RWPE2 (cell line): Measurements from ENCODE around the gene MAPKAPK2.

Source experiments
- ATAC-seq: fragments of 200-7000 bp; cut with Tn5 transposase; 3 replicates; pipeline ENCODE4 v1.9.1; 2021; ENCODE audit warnings: low read depth
- DNase-seq: peaks from one replicate; pipeline ENCODE4 v3.0.0-alpha.2; 2020; ENCODE audit warnings: low spot score
- H3K27ac ChIP-seq: fragments of 450-650 bp; 2 replicates; pipeline ENCODE4 v1.5.1; 2017; ENCODE audit warnings: mild to moderate bottlenecking; ENCODE audit not compliant: poor library complexity, severe bottlenecking
- H3K27me3 ChIP-seq: fragments of 250-450 bp; sonication (Bioruptor Pico); 2 replicates; pipeline ENCODE4 v1.5.1; 2021; ENCODE audit warnings: mild to moderate bottlenecking, moderate library complexity; ENCODE audit not compliant: insufficient read depth, poor library complexity, severe bottlenecking
- H3K36me3 ChIP-seq: fragments of 250-450 bp; sonication (Bioruptor Pico); 2 replicates; pipeline ENCODE4 v1.5.1; 2020; ENCODE audit warnings: low read depth, mild to moderate bottlenecking, moderate library complexity
- H3K4me1 ChIP-seq: fragments of 250-450 bp; sonication (Bioruptor Pico); 2 replicates; pipeline ENCODE4 v1.5.1; 2021; ENCODE audit warnings: mild to moderate bottlenecking, moderate library complexity; ENCODE audit not compliant: insufficient read depth, poor library complexity, severe bottlenecking
- H3K4me3 ChIP-seq: fragments of 250-450 bp; sonication (Bioruptor Pico); 2 replicates; pipeline ENCODE4 v1.5.1; 2021; ENCODE audit warnings: mild to moderate bottlenecking, moderate library complexity; ENCODE audit not compliant: severe bottlenecking
- H3K9me3 ChIP-seq: fragments of 250-450 bp; sonication (Bioruptor Pico); 2 replicates; pipeline ENCODE4 v1.5.1; 2021; ENCODE audit warnings: mild to moderate bottlenecking, moderate library complexity; ENCODE audit not compliant: severe bottlenecking
- TF ChIP-seq, protein P1 (sequence below): fragments of 450-650 bp; IDR thresholded peaks from one replicate; pipeline ENCODE4 v1.5.1; 2017; ENCODE audit warnings: mild to moderate bottlenecking, moderate library complexity; ENCODE audit not compliant: poor library complexity, severe bottlenecking

The MAPKAPK2 gene

DNA sequence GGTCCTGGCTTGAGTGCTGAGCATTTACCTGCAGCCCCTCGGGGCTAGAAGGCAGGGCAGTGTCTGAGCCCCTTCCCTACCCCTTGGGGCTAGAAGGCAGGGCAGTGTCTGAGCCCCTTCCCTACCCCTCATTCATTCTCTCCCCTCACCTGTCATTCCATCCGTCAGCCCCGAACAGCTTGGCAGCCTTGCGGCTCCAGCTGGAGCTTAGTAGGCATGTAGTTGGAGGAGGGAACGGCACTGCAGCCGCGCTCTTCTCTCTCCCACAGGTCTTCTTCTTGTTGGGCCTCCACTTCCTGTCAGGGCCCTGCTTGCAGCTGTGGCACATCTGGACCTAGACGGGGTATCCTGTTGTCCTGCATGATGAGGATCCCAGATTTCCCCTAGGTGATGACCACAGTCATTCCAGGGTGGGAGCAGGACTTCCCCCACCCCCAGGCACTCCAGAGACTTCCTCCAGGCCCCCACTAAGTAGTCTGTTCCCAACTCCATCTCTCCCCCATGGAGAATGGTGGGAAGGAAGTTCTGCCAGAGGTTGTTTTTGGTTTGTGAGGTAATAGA lies 22.2 kb downstream of the MAPKAPK2 start:
- no peak for ATAC-seq

DNA sequence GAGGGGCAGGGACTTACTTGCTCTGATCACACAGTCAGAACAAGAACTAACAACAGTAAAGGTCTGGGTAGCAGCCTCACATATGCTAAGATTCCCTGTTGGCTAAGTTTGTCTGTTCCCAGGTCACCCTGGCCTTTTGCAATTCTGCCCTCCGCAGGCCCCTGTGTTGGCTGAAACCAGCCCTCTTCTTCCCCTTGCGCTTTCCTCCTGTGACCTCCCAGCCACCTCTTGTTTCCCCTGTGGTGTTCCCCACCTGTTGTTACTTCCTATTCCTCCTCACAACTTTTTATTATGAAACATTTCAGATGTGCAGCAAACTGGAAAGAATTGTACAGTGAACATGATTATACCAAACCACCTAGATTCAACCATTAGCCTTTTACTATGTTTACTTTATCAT lies 23.4 kb downstream of the MAPKAPK2 start:
- ATAC-seq: no peak
- H3K27me3 ChIP-seq: no peaks in the 10 kb centered on the region
- no peak overlapping the region for H3K4me3 ChIP-seq
- DNase-seq: no peak
- H3K27ac ChIP-seq: no peak overlapping the region
- H3K4me1 ChIP-seq: peaks cover 27% of the 10 kb centered on the region
- TF ChIP-seq, protein P1, sequence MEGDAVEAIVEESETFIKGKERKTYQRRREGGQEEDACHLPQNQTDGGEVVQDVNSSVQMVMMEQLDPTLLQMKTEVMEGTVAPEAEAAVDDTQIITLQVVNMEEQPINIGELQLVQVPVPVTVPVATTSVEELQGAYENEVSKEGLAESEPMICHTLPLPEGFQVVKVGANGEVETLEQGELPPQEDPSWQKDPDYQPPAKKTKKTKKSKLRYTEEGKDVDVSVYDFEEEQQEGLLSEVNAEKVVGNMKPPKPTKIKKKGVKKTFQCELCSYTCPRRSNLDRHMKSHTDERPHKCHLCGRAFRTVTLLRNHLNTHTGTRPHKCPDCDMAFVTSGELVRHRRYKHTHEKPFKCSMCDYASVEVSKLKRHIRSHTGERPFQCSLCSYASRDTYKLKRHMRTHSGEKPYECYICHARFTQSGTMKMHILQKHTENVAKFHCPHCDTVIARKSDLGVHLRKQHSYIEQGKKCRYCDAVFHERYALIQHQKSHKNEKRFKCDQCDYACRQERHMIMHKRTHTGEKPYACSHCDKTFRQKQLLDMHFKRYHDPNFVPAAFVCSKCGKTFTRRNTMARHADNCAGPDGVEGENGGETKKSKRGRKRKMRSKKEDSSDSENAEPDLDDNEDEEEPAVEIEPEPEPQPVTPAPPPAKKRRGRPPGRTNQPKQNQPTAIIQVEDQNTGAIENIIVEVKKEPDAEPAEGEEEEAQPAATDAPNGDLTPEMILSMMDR: no peak
- H3K36me3 ChIP-seq: no peaks in the 10 kb centered on the region
- H3K9me3 ChIP-seq: no peaks in the 10 kb centered on the region

More for the DNA sequence above, 22.2 kb downstream of the MAPKAPK2 start:
- H3K27ac ChIP-seq: no peak overlapping the region
- DNase-seq: no peak
- H3K36me3 ChIP-seq: no peaks in the 10 kb centered on the region
- TF ChIP-seq, protein P1: no peak
- H3K27me3 ChIP-seq: no peaks in the 10 kb centered on the region
- H3K4me3 ChIP-seq: no peak overlapping the region
- H3K9me3 ChIP-seq: no peaks in the 10 kb centered on the region
- H3K4me1 ChIP-seq: peaks cover 30% of the 10 kb centered on the region

DNA sequence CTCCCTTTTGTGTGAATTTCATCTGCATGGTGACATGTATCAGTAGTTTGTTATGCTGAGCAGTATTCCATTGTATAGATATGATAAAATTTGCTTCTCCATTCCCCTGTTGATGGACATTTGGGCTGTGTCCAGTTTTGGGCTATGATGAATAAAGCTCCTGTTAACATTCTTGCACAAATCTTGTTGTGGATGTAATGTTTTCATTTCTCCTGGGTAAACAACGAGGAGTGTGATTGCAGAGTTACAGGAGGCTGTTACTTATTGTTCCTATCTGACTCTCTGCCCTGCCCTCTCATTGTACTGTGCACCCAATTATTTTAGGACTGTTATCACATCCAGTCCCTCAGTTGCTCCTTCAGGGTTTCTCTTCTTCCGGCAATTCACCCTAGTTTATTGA lies 24.2 kb downstream of the MAPKAPK2 start:
- H3K27ac ChIP-seq: peak overlapping the region; percentile 64
- no peaks in the 10 kb centered on the region for H3K36me3 ChIP-seq
- no peaks in the 10 kb centered on the region for H3K9me3 ChIP-seq
- TF ChIP-seq, protein P1: no peak
- no peak overlapping the region for H3K4me3 ChIP-seq
- no peak for DNase-seq
- ATAC-seq: no peak
- H3K4me1 ChIP-seq: peaks cover 27% of the 10 kb centered on the region
- no peaks in the 10 kb centered on the region for H3K27me3 ChIP-seq

DNA sequence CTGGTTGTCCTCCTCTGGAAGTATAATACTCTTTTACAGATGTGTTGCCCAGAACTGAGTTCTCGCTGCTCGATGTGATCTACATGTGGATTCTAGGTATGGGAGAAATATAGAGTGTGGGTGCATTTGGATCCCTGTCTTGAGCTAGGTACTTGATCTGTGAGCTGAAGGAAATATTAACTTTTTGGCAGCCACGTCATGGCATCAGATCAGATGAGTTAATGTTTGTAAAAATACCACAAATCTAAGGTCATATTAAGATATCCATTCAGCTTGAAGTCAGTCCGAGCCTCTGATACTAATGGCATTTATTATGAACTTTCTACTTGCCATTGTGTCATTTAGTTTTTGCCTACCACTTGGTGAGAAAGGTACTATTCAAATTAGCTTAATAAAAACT lies 24.6 kb downstream of the MAPKAPK2 start:
- Histone ChIP-seq H3K27me3 (no peaks in the 10 kb centered on the region), H3K36me3 (no peaks in the 10 kb centered on the region), H3K4me3 (no peak overlapping the region), H3K4me1 (peaks cover 31% of the 10 kb centered on the region), H3K9me3 (no peaks in the 10 kb centered on the region), H3K27ac (peak overlapping the region; percentile 64)
- ATAC-seq (no peak), DNase-seq (no peak)
- TF ChIP-seq, protein P1: no peak

DNA sequence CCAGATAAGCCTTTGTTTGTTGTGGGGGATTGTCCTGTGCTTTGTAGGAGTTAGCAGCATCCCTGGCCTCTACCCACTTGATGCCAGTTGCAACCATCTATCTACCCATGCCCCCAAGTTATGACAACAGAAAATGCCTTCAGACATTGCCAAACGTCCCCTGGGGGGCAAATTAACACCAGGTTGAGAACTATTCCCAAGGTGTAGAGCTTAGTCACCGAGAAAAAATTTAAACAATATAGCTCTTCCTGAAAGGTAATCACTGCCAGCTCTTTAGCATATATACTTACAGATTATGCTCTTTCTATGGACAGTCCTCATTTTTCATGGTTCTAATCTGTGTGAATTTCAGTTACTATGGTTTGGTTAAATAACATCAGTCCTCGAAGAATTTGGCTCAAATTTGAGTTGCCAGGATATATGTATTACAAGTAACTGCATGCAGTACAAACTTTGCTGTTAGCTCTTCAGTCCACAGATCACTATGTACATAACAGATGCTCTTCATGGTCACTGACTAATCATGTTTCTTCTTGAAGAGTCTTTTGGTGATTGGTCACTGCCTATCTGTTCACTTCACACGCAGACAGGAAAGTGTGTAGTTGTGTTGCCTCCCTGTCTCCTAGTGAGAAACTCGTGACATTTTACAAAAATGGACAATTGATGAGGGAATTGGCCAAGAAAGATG lies 25.2 kb downstream of the MAPKAPK2 start:
- Histone ChIP-seq H3K27ac (peak overlapping the region; percentile 64), H3K27me3 (no peaks in the 10 kb centered on the region), H3K9me3 (no peaks in the 10 kb centered on the region), H3K4me3 (no peak overlapping the region), H3K4me1 (peaks cover 33% of the 10 kb centered on the region), H3K36me3 (no peaks in the 10 kb centered on the region)
- DNase-seq (no peak), ATAC-seq (peak; percentile 89)
- TF ChIP-seq, protein P1: no peak
